ENCODE results near the gene STXBP1. TPM values are rescaled to one million over a fixed set of nuclear protein-coding genes. Genes with fewer than 3 reads are reported as not detected.

STXBP1 gene
- total and polyA plus RNA-seq, 2 of the 13 experiments (the other 11 are each of a cell fraction or from before 2014, with no cell fraction given), result 2.9 TPM

- TF ChIP-seq CC2D1A (CRISPR knock-in tag; IDR thresholded peaks at IDR 0.05) (0 out of 2 replicates have a peak, but pooled peaks have one; percentile 5), NRL (CRISPR knock-in tag; IDR thresholded peaks at IDR 0.05; ENCODE audit: borderline replicate concordance) (0 out of 2 replicates have a peak, but pooled peaks have one; percentile 5), ARNT2 (CRISPR knock-in tag; IDR thresholded peaks at IDR 0.05; ENCODE audit: low read depth) (no peak), MED8 (CRISPR knock-in tag; IDR thresholded peaks at IDR 0.05; ENCODE audit: insufficient replicate concordance) (peak; percentile 35), AHDC1 (CRISPR knock-in tag; IDR thresholded peaks at IDR 0.05; ENCODE audit: borderline replicate concordance) (no peak), FUBP1 (CRISPR knock-in tag; IDR thresholded peaks at IDR 0.05; ENCODE audit: borderline replicate concordance) (peak; percentile 42; the same call in 1 of the 2 replicates), ZNF878 (CRISPR knock-in tag; IDR thresholded peaks at IDR 0.05) (no peak), ZC3H13 (CRISPR knock-in tag; IDR thresholded peaks at IDR 0.05) (no peak), ZNF44 (CRISPR knock-in tag; IDR thresholded peaks at IDR 0.05) (no peak), ESRRA (CRISPR knock-in tag; IDR thresholded peaks at IDR 0.05; ENCODE audit: low read depth) (0 out of 2 replicates have a peak, but pooled peaks have one; percentile 14), ZNF432 (CRISPR knock-in tag; IDR thresholded peaks at IDR 0.05; ENCODE audit: borderline replicate concordance) (no peak), HNRNPK (IDR thresholded peaks at IDR 0.05; ENCODE audit: low read depth, low read length, poor library complexity, severe bottlenecking) (no peak), SUZ12 (IDR thresholded peaks at IDR 0.05; ENCODE audit: low read depth, low read length) (no peak)
- TF ChIP-seq, protein P1, sequence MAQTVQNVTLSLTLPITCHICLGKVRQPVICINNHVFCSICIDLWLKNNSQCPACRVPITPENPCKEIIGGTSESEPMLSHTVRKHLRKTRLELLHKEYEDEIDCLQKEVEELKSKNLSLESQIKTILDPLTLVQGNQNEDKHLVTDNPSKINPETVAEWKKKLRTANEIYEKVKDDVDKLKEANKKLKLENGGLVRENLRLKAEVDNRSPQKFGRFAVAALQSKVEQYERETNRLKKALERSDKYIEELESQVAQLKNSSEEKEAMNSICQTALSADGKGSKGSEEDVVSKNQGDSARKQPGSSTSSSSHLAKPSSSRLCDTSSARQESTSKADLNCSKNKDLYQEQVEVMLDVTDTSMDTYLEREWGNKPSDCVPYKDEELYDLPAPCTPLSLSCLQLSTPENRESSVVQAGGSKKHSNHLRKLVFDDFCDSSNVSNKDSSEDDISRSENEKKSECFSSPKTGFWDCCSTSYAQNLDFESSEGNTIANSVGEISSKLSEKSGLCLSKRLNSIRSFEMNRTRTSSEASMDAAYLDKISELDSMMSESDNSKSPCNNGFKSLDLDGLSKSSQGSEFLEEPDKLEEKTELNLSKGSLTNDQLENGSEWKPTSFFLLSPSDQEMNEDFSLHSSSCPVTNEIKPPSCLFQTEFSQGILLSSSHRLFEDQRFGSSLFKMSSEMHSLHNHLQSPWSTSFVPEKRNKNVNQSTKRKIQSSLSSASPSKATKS (CRISPR knock-in tag; IDR thresholded peaks at IDR 0.05), result no peak
- TF ChIP-seq, protein P2, sequence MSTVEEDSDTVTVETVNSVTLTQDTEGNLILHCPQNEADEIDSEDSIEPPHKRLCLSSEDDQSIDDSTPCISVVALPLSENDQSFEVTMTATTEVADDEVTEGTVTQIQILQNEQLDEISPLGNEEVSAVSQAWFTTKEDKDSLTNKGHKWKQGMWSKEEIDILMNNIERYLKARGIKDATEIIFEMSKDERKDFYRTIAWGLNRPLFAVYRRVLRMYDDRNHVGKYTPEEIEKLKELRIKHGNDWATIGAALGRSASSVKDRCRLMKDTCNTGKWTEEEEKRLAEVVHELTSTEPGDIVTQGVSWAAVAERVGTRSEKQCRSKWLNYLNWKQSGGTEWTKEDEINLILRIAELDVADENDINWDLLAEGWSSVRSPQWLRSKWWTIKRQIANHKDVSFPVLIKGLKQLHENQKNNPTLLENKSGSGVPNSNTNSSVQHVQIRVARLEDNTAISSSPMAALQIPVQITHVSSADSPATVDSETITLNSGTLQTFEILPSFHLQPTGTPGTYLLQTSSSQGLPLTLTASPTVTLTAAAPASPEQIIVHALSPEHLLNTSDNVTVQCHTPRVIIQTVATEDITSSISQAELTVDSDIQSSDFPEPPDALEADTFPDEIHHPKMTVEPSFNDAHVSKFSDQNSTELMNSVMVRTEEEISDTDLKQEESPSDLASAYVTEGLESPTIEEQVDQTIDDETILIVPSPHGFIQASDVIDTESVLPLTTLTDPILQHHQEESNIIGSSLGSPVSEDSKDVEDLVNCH (CRISPR knock-in tag; IDR thresholded peaks at IDR 0.05), result no peak
Measured at GRCh38 chr9:127714951-127715469, 102.9 kb downstream of the STXBP1 start (continued).

Data from HepG2 (cell line).